Fibroblast of mammary gland (primary cell): ENCODE data around the gene MYO1D.
A peak's percentile ranks its signal among the peaks of the same experiment; 100 is the strongest.

Experiments
- DNase-seq: peaks from one replicate; pipeline ENCODE4 v3.0.0-alpha.2; 2010; ENCODE audit warnings: low read depth
- H3K4me3 ChIP-seq: 2 replicates; pipeline ENCODE4 v1.5.1; 2011; ENCODE audit warnings: low read depth, mild to moderate bottlenecking, low read length, moderate library complexity; ENCODE audit not compliant: control insufficient read depth
- TF ChIP-seq, protein P1 (sequence below): conservative IDR thresholded peaks from 2 replicates; pipeline ENCODE4 v1.5.1; 2011; ENCODE audit warnings: low read depth, low read length, inconsistent platforms; ENCODE audit not compliant: control insufficient read depth, insufficient read depth

The MYO1D gene

DNA sequence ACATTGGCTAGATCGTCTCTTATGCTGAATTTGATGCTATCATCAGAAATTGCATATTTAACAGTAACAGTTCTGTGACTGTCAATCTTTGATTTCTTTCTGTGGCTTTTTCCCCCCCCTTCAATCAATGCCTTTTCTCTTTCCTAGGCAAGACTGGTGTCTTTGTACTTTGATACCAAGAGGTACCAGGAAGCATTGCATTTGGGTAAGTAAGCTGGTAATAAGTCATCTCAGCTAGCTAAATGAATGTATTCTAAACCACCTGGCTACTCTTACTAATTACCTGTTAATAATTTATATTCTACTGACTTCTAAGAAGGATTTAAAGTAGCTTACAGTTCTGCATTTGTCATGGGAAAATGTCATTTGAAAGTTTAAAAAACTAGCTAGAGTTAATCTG is 412.6 kb downstream of the MYO1D start:
- TF ChIP-seq, protein P1, sequence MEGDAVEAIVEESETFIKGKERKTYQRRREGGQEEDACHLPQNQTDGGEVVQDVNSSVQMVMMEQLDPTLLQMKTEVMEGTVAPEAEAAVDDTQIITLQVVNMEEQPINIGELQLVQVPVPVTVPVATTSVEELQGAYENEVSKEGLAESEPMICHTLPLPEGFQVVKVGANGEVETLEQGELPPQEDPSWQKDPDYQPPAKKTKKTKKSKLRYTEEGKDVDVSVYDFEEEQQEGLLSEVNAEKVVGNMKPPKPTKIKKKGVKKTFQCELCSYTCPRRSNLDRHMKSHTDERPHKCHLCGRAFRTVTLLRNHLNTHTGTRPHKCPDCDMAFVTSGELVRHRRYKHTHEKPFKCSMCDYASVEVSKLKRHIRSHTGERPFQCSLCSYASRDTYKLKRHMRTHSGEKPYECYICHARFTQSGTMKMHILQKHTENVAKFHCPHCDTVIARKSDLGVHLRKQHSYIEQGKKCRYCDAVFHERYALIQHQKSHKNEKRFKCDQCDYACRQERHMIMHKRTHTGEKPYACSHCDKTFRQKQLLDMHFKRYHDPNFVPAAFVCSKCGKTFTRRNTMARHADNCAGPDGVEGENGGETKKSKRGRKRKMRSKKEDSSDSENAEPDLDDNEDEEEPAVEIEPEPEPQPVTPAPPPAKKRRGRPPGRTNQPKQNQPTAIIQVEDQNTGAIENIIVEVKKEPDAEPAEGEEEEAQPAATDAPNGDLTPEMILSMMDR: no peak
- no peak for DNase-seq
- no peak overlapping the region for H3K4me3 ChIP-seq

DNA sequence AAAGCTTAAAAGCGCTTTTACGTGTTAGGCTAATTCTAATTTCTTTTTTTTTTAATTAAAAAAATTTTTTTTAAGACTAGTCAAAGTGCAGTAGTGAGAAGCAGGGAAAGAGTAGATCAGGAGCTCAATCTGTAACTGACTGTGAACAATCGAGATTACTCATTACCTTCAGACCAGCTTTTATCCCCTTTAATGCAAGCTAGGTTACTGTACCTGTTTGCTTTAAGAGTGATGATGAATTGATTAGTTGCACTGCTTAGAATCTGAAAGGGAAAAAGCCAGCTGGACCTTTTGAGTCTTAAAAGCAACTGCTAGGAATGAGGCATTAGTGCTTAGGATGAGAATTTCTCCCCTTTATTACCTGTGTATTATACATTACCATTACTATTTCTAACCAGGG is 413.6 kb downstream of the MYO1D start:
- DNase-seq: no peak
- TF ChIP-seq, protein P1: no peak
- H3K4me3 ChIP-seq: no peak overlapping the region

DNA sequence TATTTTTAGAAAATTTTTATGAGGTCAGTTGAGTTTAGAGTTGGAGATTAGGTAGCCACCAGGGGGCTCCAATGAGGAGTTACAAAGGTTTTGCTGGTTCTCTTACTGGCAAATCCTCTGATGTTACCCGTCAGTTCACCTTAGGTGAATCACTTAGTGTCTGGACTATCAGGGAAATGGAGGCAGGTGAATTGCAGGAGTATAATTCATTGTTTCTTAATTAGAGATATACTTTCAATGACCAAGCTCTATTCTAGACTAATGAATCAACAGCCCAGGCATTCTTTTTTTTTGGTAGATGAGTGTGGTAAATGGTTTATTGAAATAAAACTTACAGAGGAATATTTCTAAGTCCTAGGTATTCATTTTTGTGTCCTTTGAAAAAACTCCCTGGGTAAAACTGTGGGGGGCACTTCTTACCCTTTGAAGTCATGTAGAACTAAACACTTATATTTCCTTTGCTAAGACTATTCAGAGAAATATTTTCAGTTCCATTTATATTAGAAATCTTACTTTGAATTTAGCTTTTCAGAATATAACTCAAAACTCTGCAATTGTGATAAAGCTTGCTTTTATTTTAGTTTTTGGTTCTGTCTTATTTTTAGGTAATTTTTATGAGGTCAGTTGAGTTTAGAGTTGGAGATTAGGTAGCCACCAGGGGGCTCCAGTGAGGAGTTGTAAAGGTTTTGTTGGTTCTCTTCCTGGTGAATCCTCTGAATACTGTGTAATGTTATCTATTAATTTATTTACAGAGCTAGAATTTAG is 414.9 kb downstream of the MYO1D start:
- no peak overlapping the region for H3K4me3 ChIP-seq
- TF ChIP-seq, protein P1: peak; percentile 67
- DNase-seq: peak; percentile 68

DNA sequence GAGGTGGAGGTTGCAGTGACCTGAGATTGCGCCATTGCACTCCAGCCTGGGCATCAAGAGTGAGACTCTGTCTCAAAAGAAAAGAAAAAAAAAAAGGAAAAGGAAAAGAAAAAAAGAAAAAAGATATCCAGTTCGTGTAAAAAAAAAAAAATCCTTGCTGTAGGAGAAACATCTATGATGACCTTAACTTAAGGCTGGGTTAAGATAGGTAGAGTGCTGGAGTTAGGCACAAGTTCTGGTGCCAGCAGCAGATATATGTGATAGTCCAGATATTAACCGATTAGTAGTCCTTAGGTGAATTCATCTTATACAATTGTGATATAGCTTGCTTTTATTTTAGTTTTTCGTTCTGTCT is 415.4 kb downstream of the MYO1D start:
- TF ChIP-seq, protein P1: no peak
- DNase-seq: no peak
- H3K4me3 ChIP-seq: no peak overlapping the region

DNA sequence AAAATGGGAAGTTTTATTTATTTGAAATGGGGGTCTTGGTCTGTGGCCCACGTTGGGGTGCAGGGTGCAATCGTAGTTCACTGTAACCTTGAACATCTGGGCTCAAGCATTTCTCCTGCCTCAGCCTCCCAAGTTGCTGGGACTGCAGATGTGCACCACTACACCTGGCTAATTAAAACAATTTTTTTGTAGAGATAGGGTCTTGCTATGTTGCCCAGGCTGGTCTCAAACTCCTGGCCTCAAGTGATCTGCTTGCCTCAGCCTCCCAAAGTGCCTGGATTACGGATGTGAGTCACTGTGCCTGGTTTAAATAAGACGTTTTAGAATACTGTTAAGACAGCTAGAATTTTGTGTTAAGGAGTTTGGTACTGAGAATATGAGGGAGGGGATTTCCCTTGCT is 416.9 kb downstream of the MYO1D start:
- no peak for DNase-seq
- TF ChIP-seq, protein P1: no peak
- H3K4me3 ChIP-seq: no peak overlapping the region

DNA sequence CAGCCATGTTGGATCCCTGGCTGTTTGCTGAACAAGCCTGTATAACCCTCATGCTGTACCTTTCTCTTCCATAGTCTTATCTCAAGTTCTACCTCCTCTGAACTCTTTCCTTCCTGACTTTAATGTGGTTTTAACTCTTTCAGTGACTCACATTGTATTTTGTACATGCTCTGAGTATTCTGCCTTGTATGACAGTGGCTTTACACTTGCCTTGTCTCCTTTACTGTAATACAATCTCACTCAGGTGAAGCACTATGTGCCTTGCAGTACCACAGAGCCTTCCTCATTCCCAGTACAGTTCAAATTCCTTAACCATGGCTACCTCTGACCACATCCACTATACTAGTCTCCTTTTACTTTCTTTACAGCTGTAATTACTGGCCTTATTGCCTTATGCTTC is 418.6 kb downstream of the MYO1D start:
- H3K4me3 ChIP-seq: no peak overlapping the region
- TF ChIP-seq, protein P1: no peak
- no peak for DNase-seq
